Glutamatergic neuron (in vitro differentiated cells): ENCODE measurements around the gene SYT1. TPM values are rescaled to one million over a fixed set of nuclear protein-coding genes. Genes with fewer than 3 reads are reported as not detected.

Experiments used
- DNase-seq: peaks from one replicate; pipeline ENCODE4 v3.0.0; 2022
- H3K27ac Mint-ChIP-seq: one replicate; pipeline ENCODE4 v1.8.0; 2020; ENCODE audit warnings: mild to moderate bottlenecking, mixed read lengths, inconsistent platforms; ENCODE audit not compliant: unreplicated experiment
- H3K27me3 Mint-ChIP-seq: one replicate; pipeline ENCODE4 v1.8.0; 2020; ENCODE audit warnings: mild to moderate bottlenecking, moderate library complexity, mixed read lengths, inconsistent platforms; ENCODE audit not compliant: unreplicated experiment
- H3K36me3 Mint-ChIP-seq: one replicate; pipeline ENCODE4 v1.8.0; 2020; ENCODE audit warnings: mild to moderate bottlenecking, mixed read lengths, inconsistent platforms; ENCODE audit not compliant: unreplicated experiment
- H3K4me1 Mint-ChIP-seq: one replicate; pipeline ENCODE4 v1.8.0; 2020; ENCODE audit warnings: mild to moderate bottlenecking, low read depth, mixed read lengths, inconsistent platforms; ENCODE audit not compliant: unreplicated experiment
- H3K4me3 Mint-ChIP-seq: one replicate; pipeline ENCODE4 v1.8.0; 2020; ENCODE audit warnings: mild to moderate bottlenecking, mixed read lengths, inconsistent platforms; ENCODE audit not compliant: unreplicated experiment
- H3K9me3 Mint-ChIP-seq: one replicate; pipeline ENCODE4 v1.8.0; 2020; ENCODE audit warnings: mild to moderate bottlenecking, moderate library complexity, mixed read lengths, inconsistent platforms; ENCODE audit not compliant: unreplicated experiment
- total RNA-seq: library from RNA; stranded (reverse); fragmentation: NEBNext Ultra II Directional; extraction: Animal tissue kit (Norgen Biotek cat#: 25700); gene quantifications from one replicate; pipeline ENCODE4 v1.2.1, GENCODE V29; 2021; ENCODE audit not compliant: unreplicated experiment
- TF ChIP-seq, protein P1 (sequence below): fragments of 200-600 bp; sonication (generic); IDR thresholded peaks from one replicate; pipeline ENCODE4 v1.5.0; 2021; ENCODE audit not compliant: partially characterized antibody, unreplicated experiment

The SYT1 gene
- total RNA-seq, 1 donor from 2014 or later: 155 TPM

GRCh38 chr12:79183003-79183402, 318.4 kb downstream of the SYT1 start:
- Mint-ChIP-seq H3K27me3 (no peaks in the 10 kb centered on the region), H3K27ac (no peak overlapping the region), H3K9me3 (peaks cover 3% of the 10 kb centered on the region), H3K4me1 (peaks cover 6% of the 10 kb centered on the region), H3K36me3 (no peaks in the 10 kb centered on the region), H3K4me3 (no peak overlapping the region)
- DNase-seq: no peak
- TF ChIP-seq, protein P1, sequence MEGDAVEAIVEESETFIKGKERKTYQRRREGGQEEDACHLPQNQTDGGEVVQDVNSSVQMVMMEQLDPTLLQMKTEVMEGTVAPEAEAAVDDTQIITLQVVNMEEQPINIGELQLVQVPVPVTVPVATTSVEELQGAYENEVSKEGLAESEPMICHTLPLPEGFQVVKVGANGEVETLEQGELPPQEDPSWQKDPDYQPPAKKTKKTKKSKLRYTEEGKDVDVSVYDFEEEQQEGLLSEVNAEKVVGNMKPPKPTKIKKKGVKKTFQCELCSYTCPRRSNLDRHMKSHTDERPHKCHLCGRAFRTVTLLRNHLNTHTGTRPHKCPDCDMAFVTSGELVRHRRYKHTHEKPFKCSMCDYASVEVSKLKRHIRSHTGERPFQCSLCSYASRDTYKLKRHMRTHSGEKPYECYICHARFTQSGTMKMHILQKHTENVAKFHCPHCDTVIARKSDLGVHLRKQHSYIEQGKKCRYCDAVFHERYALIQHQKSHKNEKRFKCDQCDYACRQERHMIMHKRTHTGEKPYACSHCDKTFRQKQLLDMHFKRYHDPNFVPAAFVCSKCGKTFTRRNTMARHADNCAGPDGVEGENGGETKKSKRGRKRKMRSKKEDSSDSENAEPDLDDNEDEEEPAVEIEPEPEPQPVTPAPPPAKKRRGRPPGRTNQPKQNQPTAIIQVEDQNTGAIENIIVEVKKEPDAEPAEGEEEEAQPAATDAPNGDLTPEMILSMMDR: no peak

DNA sequence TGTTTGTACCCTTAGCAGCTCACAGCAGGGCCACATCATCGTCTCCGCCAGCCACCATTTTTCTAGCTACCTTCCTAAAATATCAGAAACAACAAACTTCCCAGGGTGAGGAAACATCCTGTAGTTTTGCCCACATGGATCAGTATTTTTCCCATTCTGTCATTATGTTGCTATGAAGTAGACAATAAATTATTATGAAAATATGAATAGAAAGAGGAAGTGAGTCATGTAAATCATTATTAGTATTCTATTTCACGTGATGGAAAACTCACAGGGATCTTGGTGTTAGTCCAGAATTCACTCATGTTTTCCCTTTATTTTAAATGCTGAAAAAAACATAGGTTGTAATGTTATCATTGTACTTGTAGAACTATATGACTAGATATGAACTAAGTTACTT, 319.4 kb downstream of the SYT1 start:
- TF ChIP-seq, protein P1: no peak
- Mint-ChIP-seq H3K36me3 (no peaks in the 10 kb centered on the region), H3K27me3 (no peaks in the 10 kb centered on the region), H3K9me3 (no peaks in the 10 kb centered on the region), H3K4me3 (no peak overlapping the region), H3K27ac (no peak overlapping the region), H3K4me1 (peaks cover 6% of the 10 kb centered on the region)
- DNase-seq: no peak

GRCh38 chr12:79186506-79186905, 321.9 kb downstream of the SYT1 start:
- H3K27ac Mint-ChIP-seq: no peak overlapping the region
- DNase-seq: no peak
- TF ChIP-seq, protein P1: no peak
- no peaks in the 10 kb centered on the region for H3K36me3 Mint-ChIP-seq
- H3K4me1 Mint-ChIP-seq: peaks cover 6% of the 10 kb centered on the region
- no peaks in the 10 kb centered on the region for H3K9me3 Mint-ChIP-seq
- H3K27me3 Mint-ChIP-seq: peaks cover 1% of the 10 kb centered on the region
- no peak overlapping the region for H3K4me3 Mint-ChIP-seq

- peaks cover 6% of the 10 kb centered on the region for H3K4me1 Mint-ChIP-seq
- no peaks in the 10 kb centered on the region for H3K9me3 Mint-ChIP-seq
- no peak overlapping the region for H3K27ac Mint-ChIP-seq
- no peaks in the 10 kb centered on the region for H3K36me3 Mint-ChIP-seq
- H3K4me3 Mint-ChIP-seq: no peak overlapping the region
- peaks cover 1% of the 10 kb centered on the region for H3K27me3 Mint-ChIP-seq
- DNase-seq: no peak
- TF ChIP-seq, protein P1: no peak
Measured at GRCh38 chr12:79187032-79187431, 322.5 kb downstream of the SYT1 start.

GRCh38 chr12:79191391-79191790, 326.8 kb downstream of the SYT1 start:
- peaks cover 6% of the 10 kb centered on the region for H3K4me1 Mint-ChIP-seq
- H3K27ac Mint-ChIP-seq: no peak overlapping the region
- no peaks in the 10 kb centered on the region for H3K36me3 Mint-ChIP-seq
- no peak for DNase-seq
- H3K27me3 Mint-ChIP-seq: peaks cover 4% of the 10 kb centered on the region
- TF ChIP-seq, protein P1: no peak
- H3K9me3 Mint-ChIP-seq: no peaks in the 10 kb centered on the region
- H3K4me3 Mint-ChIP-seq: no peak overlapping the region
